Body of pancreas (tissue), 4 donors: ENCODE data around the gene G3BP1.

Source experiments
- CTCF ChIP-seq, 7 experiments: fragments of 450-650 bp in 4 of 7; fragments of 200-600 bp in 3 of 7; sonication (generic) in 3 of 7; IDR thresholded peaks; one replicate each; pipeline ENCODE4 v1.5.1; 2016 to 2019; ENCODE audit warnings: antibody characterized with exemption in 7 of 7
- POLR2A ChIP-seq, 3 donors: fragments of 450-650 bp; IDR thresholded peaks; one replicate each; pipeline ENCODE4 v1.6.1; 2016; ENCODE audit warnings: antibody characterized with exemption in 3 of 3, mild to moderate bottlenecking in 2 of 3

GRCh38 chr5:151772846-151773561 is 1.2 kb downstream of the G3BP1 start:
- TF ChIP-seq CTCF (IDR thresholded peaks at IDR 0.05) (no peak), POLR2A (IDR thresholded peaks at IDR 0.05) (no peak)
